H1 (cell line): ENCODE data around the gene ISG15. TPM values are rescaled to one million over a fixed set of nuclear protein-coding genes. Genes with fewer than 3 reads are reported as not detected.
"Not testable (repeated sequence)": the region's sequence is repeated elsewhere in the genome, so short reads cannot be mapped to it uniquely, and the experiment has no call there.

Experiments used
- CTCF ChIA-PET: fragments of 300-600 bp; sonication (Branson Sonifier 250); formaldehyde crosslinking; loops from one replicate; lab custom pipeline; 2021; ENCODE audit not compliant: partially characterized antibody; lab: Charles Lee
- POLR2A ChIA-PET: fragments of 300-600 bp; sonication (Branson Sonifier 250); formaldehyde crosslinking; loops from one replicate; lab custom pipeline; 2021; ENCODE audit warnings: inconsistent platforms; ENCODE audit not compliant: partially characterized antibody; lab: Charles Lee
- DNase-seq, 2 experiments: peaks; one replicate each; pipeline versions ENCODE4 v3.0.0 to v3.0.0-alpha.2; 2010 to 2022; ENCODE audit warnings: low spot score in 2 of 2, low read depth in 1 of 2, mixed read lengths in 1 of 2
- FAIRE-seq: peaks from 2 replicates; lab custom pipeline; 2011; peaks lifted over from hg19 to GRCh38; lab: Jason Lieb, UNC
- H2AFZ ChIP-seq: 2 replicates; pipeline ENCODE4 v1.8.1; 2012; ENCODE audit warnings: low read length, inconsistent platforms
- H2AK5ac ChIP-seq: 2 replicates; pipeline ENCODE4 v1.6.1; 2013; ENCODE audit warnings: low read depth, low read length
- H2BK120ac ChIP-seq: replicated peaks from 2 replicates; pipeline ENCODE3; 2013; ENCODE audit warnings: low read depth, low read length, inconsistent platforms
- H2BK12ac ChIP-seq: 2 replicates; pipeline ENCODE4 v1.6.1; 2013; ENCODE audit warnings: low read depth, low read length
- H2BK15ac ChIP-seq: 2 replicates; pipeline ENCODE4 v1.6.1; 2013; ENCODE audit warnings: low read length
- H2BK20ac ChIP-seq: 2 replicates; pipeline ENCODE4 v1.6.1; 2013; ENCODE audit warnings: low read length
- H2BK5ac ChIP-seq: 2 replicates; pipeline ENCODE4 v1.6.1; 2013; ENCODE audit warnings: low read depth, low read length
- H3K14ac ChIP-seq: 2 replicates; pipeline ENCODE4 v1.6.1; 2013; ENCODE audit warnings: inconsistent platforms; ENCODE audit not compliant: insufficient read length
- H3K18ac ChIP-seq: 2 replicates; pipeline ENCODE4 v1.6.1; 2013; ENCODE audit warnings: low read length; ENCODE audit errors: extremely low read depth
- H3K23ac ChIP-seq: 2 replicates; pipeline ENCODE4 v1.6.1; 2013; ENCODE audit warnings: inconsistent platforms; ENCODE audit not compliant: insufficient read length
- H3K23me2 ChIP-seq: 2 replicates; pipeline ENCODE4 v1.6.1; 2013; ENCODE audit warnings: low read depth, low read length
- H3K27ac ChIP-seq: 2 replicates; pipeline ENCODE4 v1.6.1; 2011; ENCODE audit warnings: low read depth, low read length, inconsistent platforms
- H3K27me3 ChIP-seq, 4 experiments: replicated peaks in 1 of 4; 1 replicate in 1 of 4; 2 replicates in 3 of 4; pipeline versions ENCODE4 v1.6.1 to v1.8.1; 2011 to 2013; ENCODE audit warnings: low read length in 3 of 4, mild to moderate bottlenecking in 3 of 4, inconsistent platforms in 2 of 4, mixed read lengths in 2 of 4, moderate library complexity in 1 of 4; ENCODE audit not compliant: control insufficient read depth in 3 of 4, insufficient read depth in 3 of 4; ENCODE audit errors: extremely low read depth in 1 of 4
- H3K36me3 ChIP-seq, 4 experiments: 2 replicates each; pipeline versions ENCODE4 v1.6.1 to v1.8.1; 2011 to 2013; ENCODE audit warnings: mild to moderate bottlenecking in 4 of 4, low read length in 3 of 4, moderate library complexity in 2 of 4, control low read depth in 1 of 4, inconsistent platforms in 1 of 4; ENCODE audit not compliant: insufficient read depth in 4 of 4, control insufficient read depth in 2 of 4
- H3K4ac ChIP-seq: replicated peaks from 2 replicates; pipeline ENCODE3; 2013; ENCODE audit warnings: low read length, low read depth, mixed read lengths, inconsistent platforms; ENCODE audit not compliant: insufficient read length
- H3K4me1 ChIP-seq, 4 experiments: replicated peaks in 1 of 4; 1 replicate in 1 of 4; 2 replicates in 3 of 4; pipeline versions ENCODE4 v1.6.1 to v1.8.1; 2011 to 2013; ENCODE audit warnings: low read length in 3 of 4, inconsistent platforms in 2 of 4, mixed read lengths in 1 of 4; ENCODE audit not compliant: insufficient read depth in 4 of 4, control insufficient read depth in 3 of 4
- H3K4me2 ChIP-seq, 2 experiments: 2 replicates each; pipeline versions ENCODE4 v1.6.1 to v1.8.1; 2011 to 2013; ENCODE audit warnings: low read depth in 2 of 2, low read length in 2 of 2, control low read depth in 1 of 2, inconsistent platforms in 1 of 2, mild to moderate bottlenecking in 1 of 2; ENCODE audit not compliant: insufficient read depth in 1 of 2
- H3K4me3 ChIP-seq, 4 experiments: fragments of 200-600, 300-600 bp in 1 of 4; sonication (generic), shearing (Covaris generic), sonication (Bioruptor Twin) in 1 of 4; 2 replicates each; pipeline versions ENCODE4 v1.5.1 to v1.8.1; 2011 to 2016; ENCODE audit warnings: low read length in 4 of 4, low read depth in 3 of 4, control low read depth in 2 of 4, inconsistent platforms in 2 of 4, mild to moderate bottlenecking in 2 of 4, mixed read lengths in 1 of 4, moderate library complexity in 1 of 4; ENCODE audit not compliant: insufficient read depth in 2 of 4; ENCODE audit errors: extremely low read depth in 1 of 4
- H3K56ac ChIP-seq: replicated peaks from 2 replicates; pipeline ENCODE3; 2013; ENCODE audit warnings: low read depth, mild to moderate bottlenecking, mixed read lengths, low read length, inconsistent platforms; ENCODE audit not compliant: insufficient read length
- H3K79me1 ChIP-seq: 2 replicates; pipeline ENCODE4 v1.6.1; 2013; ENCODE audit warnings: low read depth, low read length, control low read depth
- H3K79me2 ChIP-seq, 2 experiments: 2 replicates each; pipeline versions ENCODE4 v1.6.1 to v1.8.1; 2012 to 2013; ENCODE audit warnings: low read length in 2 of 2, mild to moderate bottlenecking in 2 of 2, inconsistent platforms in 1 of 2; ENCODE audit not compliant: insufficient read depth in 2 of 2, control insufficient read depth in 1 of 2
- H3K9ac ChIP-seq, 4 experiments: replicated peaks in 1 of 4; 1 replicate in 1 of 4; 2 replicates in 3 of 4; pipeline versions ENCODE4 v1.6.1 to v1.8.1; 2011 to 2013; ENCODE audit warnings: low read depth in 3 of 4, low read length in 3 of 4, control low read depth in 2 of 4, mild to moderate bottlenecking in 2 of 4, moderate library complexity in 2 of 4, inconsistent platforms in 1 of 4; ENCODE audit errors: extremely low read depth in 1 of 4
- H3K9me3 ChIP-seq, 2 experiments: 2 replicates each; pipeline versions ENCODE4 v1.6.1 to v1.8.1; 2012 to 2013; ENCODE audit warnings: mild to moderate bottlenecking in 2 of 2, moderate library complexity in 2 of 2, control low read depth in 1 of 2, inconsistent platforms in 1 of 2, low read depth in 1 of 2, low read length in 1 of 2, mixed read lengths in 1 of 2; ENCODE audit not compliant: insufficient read depth in 2 of 2
- H4K20me1 ChIP-seq, 2 experiments: replicated peaks in 1 of 2; 2 replicates each; pipeline versions ENCODE3 to v1.8.1; 2011 to 2013; ENCODE audit warnings: inconsistent platforms in 2 of 2, low read length in 2 of 2, mild to moderate bottlenecking in 1 of 2; ENCODE audit not compliant: insufficient read depth in 2 of 2, control insufficient read depth in 1 of 2
- H4K5ac ChIP-seq: 2 replicates; pipeline ENCODE4 v1.6.1; 2013; ENCODE audit warnings: low read length, low read depth, mixed read lengths, inconsistent platforms; ENCODE audit not compliant: insufficient read length
- H4K8ac ChIP-seq: 2 replicates; pipeline ENCODE4 v1.8.0; 2013; ENCODE audit warnings: mild to moderate bottlenecking, moderate library complexity, low read length, inconsistent platforms; ENCODE audit not compliant: insufficient read depth; ENCODE audit errors: extremely low read depth
- H4K91ac ChIP-seq: replicated peaks from 2 replicates; pipeline ENCODE3; 2013; ENCODE audit warnings: low read length, mixed read lengths, inconsistent platforms; ENCODE audit not compliant: insufficient read length
- CEBPB ChIP-seq: IDR thresholded peaks from 2 replicates; pipeline ENCODE4 v1.6.1; 2012; ENCODE audit warnings: low read depth, low read length
- CTBP2 ChIP-seq: IDR thresholded peaks from 2 replicates; pipeline ENCODE4 v1.7.0; 2011; ENCODE audit warnings: borderline replicate concordance, mild to moderate bottlenecking, moderate library complexity, mixed read lengths, low read length; ENCODE audit not compliant: insufficient read depth, insufficient read length
- RFX5 ChIP-seq: IDR thresholded peaks from 2 replicates; pipeline ENCODE4 v1.6.1; 2011; ENCODE audit warnings: low read depth, low read length, improper control_type of control experiment, borderline replicate concordance
- WGBS, 2 experiments: shearing (Covaris generic) in 1 of 2; methylation state at CpG; one replicate each; pipeline versions ENCODE4 v1.1.6 to v1.1.7; 2013 to 2015; ENCODE audit warnings: low lambda C conversion rate in 2 of 2, mixed read lengths in 2 of 2, inconsistent platforms in 1 of 2, low coverage in 1 of 2, missing lambda C conversion rate in 1 of 2; ENCODE audit not compliant: insufficient replicate concordance in 2 of 2, insufficient coverage in 1 of 2, insufficient read length in 1 of 2; ENCODE audit errors: extremely low coverage in 1 of 2, missing lambda C conversion rate in 1 of 2; 5-methylcytosine and 5-hydroxymethylcytosine counted together
- polyA plus RNA-seq, 7 experiments: library from polyadenylated mRNA; depleted of rRNA in 3 of 7; stranded (reverse) in 5 of 7; unstranded in 2 of 7; fragments of >200 nt in 5 of 7; fragments of 200-250 nt in 2 of 7; gene quantifications; 1 replicate in 5 of 7; 2 replicates in 1 of 7; 4 replicates in 1 of 7; pipeline versions ENCODE4 v1.2.1 to v1.2.3, GENCODE V29; 2011 to 2013; ENCODE audit warnings: missing spikeins in 2 of 7, mixed read lengths in 2 of 7
- total RNA-seq: library from RNA; stranded (reverse); fragmentation: NEBNext Ultra II Directional; extraction: Animal tissue kit (Norgen Biotek cat#: 25700); gene quantifications from 2 replicates; pipeline ENCODE4 v1.2.1, GENCODE V29; 2021

ISG15 gene
- total and polyA plus RNA-seq, 2 of the 8 experiments (the other 6 are each of a cell fraction or from before 2014, with no cell fraction given) = 29.3 to 121 TPM

GRCh38 chr1:1011396-1011949, 1.8 kb upstream of the ISG15 start (continued):
- no peak for TF ChIP-seq CEBPB
- no peak for TF ChIP-seq RFX5
- TF ChIP-seq CTBP2 = no peak

DNA sequence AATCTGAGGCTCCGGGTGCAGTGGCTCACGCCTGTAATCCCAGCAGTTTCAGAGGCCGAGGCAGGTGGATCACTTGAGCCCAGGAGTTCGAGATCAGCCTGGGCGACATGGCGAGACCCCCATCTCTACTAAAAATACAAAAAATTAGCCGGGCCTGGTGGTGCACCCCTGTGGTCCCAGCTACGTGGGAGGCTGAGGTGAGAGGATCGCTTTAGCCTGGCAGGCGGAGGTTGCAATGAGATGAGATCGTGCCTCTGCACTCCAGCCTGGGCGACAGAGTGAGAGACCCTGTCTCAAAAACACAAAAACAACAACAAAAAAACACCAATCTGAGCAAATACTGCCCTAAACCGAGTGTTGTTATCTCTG, 577 bp upstream of the ISG15 start:
- not testable (repeated sequence) for H3K23me2 ChIP-seq, H2BK120ac ChIP-seq, H3K9me3 ChIP-seq, H3K23ac ChIP-seq, H3K79me1 ChIP-seq, H3K14ac ChIP-seq, DNase-seq, H3K56ac ChIP-seq, H4K8ac ChIP-seq, H3K27ac ChIP-seq, H3K18ac ChIP-seq, H3K79me2 ChIP-seq, H4K91ac ChIP-seq, H3K27me3 ChIP-seq, H2BK12ac ChIP-seq, H3K36me3 ChIP-seq, H2BK15ac ChIP-seq, FAIRE-seq, H3K4ac ChIP-seq, H4K20me1 ChIP-seq, H2BK20ac ChIP-seq, H4K5ac ChIP-seq, H2AK5ac ChIP-seq
- peak overlapping the region; percentile 29; the same call in 1 of the 2 replicates for H2AFZ ChIP-seq
- 76% methylated on average over 13 of the region's 13 CpGs; no CpG with 5 or more reads in 1 of the 2 experiments for WGBS, 2 experiments
- H3K4me2 ChIP-seq = peak overlapping the region; percentile 76 to 98
- ChIA-PET POLR2A (interaction anchor here (0.6 to 14.9 kb wide), 3 partner anchors 10 to 609 kb away, joined by 4 to 245 read pairs (median 40); no protein-coding TSS in a partner anchor), CTCF (interaction anchor here (1.0 to 7.8 kb wide), 6 partner anchors 9 to 50 kb away, joined by 3 to 74 read pairs (median 36); partner anchors contain the start of genes HES4 and PERM1)
- peak overlapping the region in 1 of 4 experiments; percentile 15; a peak in 1 of 7 replicates for H3K9ac ChIP-seq
- H3K4me1 ChIP-seq = peaks cover 0 to 21% (median 15%) of the 10 kb centered on the region in 4 experiments; a peak in 6 of 7 replicates
- H3K4me3 ChIP-seq = peak overlapping the region in 3 of 4 experiments; percentile 37 to 64 (median 56); a peak in 6 of 8 replicates
- H2BK5ac ChIP-seq = peak overlapping the region; percentile 92; the same call in 1 of the 2 replicates
